SU-DHL-6 (cell line): ENCODE measurements around the gene APLNR.

Experiments
- H2AFZ ChIP-seq: fragments of 200-600 bp; sonication (generic); 2 replicates; pipeline ENCODE4 v1.6.1; 2014; ENCODE audit warnings: low read depth, mild to moderate bottlenecking, moderate library complexity, mixed read lengths, antibody characterized with exemption, low read length; ENCODE audit not compliant: severe bottlenecking
- H3F3A ChIP-seq: fragments of 200-600 bp; shearing (Covaris generic); 2 replicates; pipeline ENCODE4 v1.6.0; 2016; ENCODE audit warnings: antibody characterized with exemption, mild to moderate bottlenecking; ENCODE audit not compliant: insufficient read depth
- H3K27ac ChIP-seq: fragments of 200-600 bp; sonication (generic); 2 replicates; pipeline ENCODE4 v1.5.1; 2016; ENCODE audit warnings: low read depth, mild to moderate bottlenecking, low read length, moderate library complexity, mixed read lengths
- H3K27me3 ChIP-seq: fragments of 200-600 bp; sonication (generic), shearing (Covaris generic); 2 replicates; pipeline ENCODE4 v1.6.0; 2014; ENCODE audit warnings: mild to moderate bottlenecking, low read length
- H3K36me3 ChIP-seq: fragments of 200-600 bp; sonication (generic); 2 replicates; pipeline ENCODE4 v1.6.1; 2014; ENCODE audit warnings: mild to moderate bottlenecking, low read length, mixed read lengths
- H3K4me2 ChIP-seq: fragments of 300-600, 200-600 bp; shearing (Covaris generic), sonication (generic); 2 replicates; pipeline ENCODE4 v1.6.0; 2014; ENCODE audit warnings: low read length, low read depth, mild to moderate bottlenecking; ENCODE audit not compliant: poor library complexity, severe bottlenecking
- H3K4me3 ChIP-seq: fragments of 200-600 bp; sonication (generic); 2 replicates; pipeline ENCODE4 v1.5.1; 2014; ENCODE audit warnings: antibody characterized with exemption, low read length, mild to moderate bottlenecking, mixed read lengths; ENCODE audit not compliant: insufficient read depth, poor library complexity, severe bottlenecking
- H3K79me2 ChIP-seq: fragments of 200-600 bp; sonication (generic); 2 replicates; pipeline ENCODE4 v1.6.1; 2014; ENCODE audit warnings: mild to moderate bottlenecking, low read length, moderate library complexity; ENCODE audit not compliant: insufficient read depth
- H3K9ac ChIP-seq: fragments of 200-600 bp; sonication (generic); 2 replicates; pipeline ENCODE4 v1.7.0; 2014; ENCODE audit warnings: mild to moderate bottlenecking, low read length
- H3K9me2 ChIP-seq: fragments of 200-600 bp; sonication (generic); replicated peaks from 2 replicates; pipeline ENCODE4 v1.6.1; 2014; ENCODE audit warnings: low read length; ENCODE audit not compliant: insufficient read depth
- H3K9me3 ChIP-seq: fragments of 200-600 bp; sonication (generic); 2 replicates; pipeline ENCODE4 v1.6.1; 2014; ENCODE audit warnings: low read length, mixed read lengths; ENCODE audit not compliant: insufficient read depth
- H4K20me1 ChIP-seq: fragments of 200-600 bp; sonication (generic); 2 replicates; pipeline ENCODE4 v1.6.1; 2014; ENCODE audit warnings: low read depth, mild to moderate bottlenecking, antibody characterized with exemption, low read length, moderate library complexity, mixed read lengths
- CTCF ChIP-seq: fragments of 200-600 bp; sonication (generic); IDR thresholded peaks from one replicate; pipeline ENCODE4 v1.5.1; 2017; ENCODE audit warnings: antibody characterized with exemption, mild to moderate bottlenecking, low read length, moderate library complexity; ENCODE audit not compliant: insufficient read depth, poor library complexity, severe bottlenecking
- EZH2phosphoT487 ChIP-seq: fragments of 200-600 bp; sonication (generic), shearing (Covaris generic); conservative IDR thresholded peaks from 2 replicates; pipeline ENCODE4 v1.6.1; 2018; ENCODE audit warnings: mild to moderate bottlenecking, antibody characterized with exemption, low read length, moderate library complexity, mixed read lengths

Gene APLNR

GRCh38 chr11:57199330-57199729 is 37.7 kb downstream of the APLNR start:
- no peak overlapping the region for H3K9ac ChIP-seq
- H3K36me3 ChIP-seq, result no peaks in the 10 kb centered on the region
- no peaks in the 10 kb centered on the region for H3K79me2 ChIP-seq
- H3K9me3 ChIP-seq, result no peaks in the 10 kb centered on the region
- no peak overlapping the region for H3K4me3 ChIP-seq
- no peak overlapping the region for H3K27ac ChIP-seq
- H2AFZ ChIP-seq, result no peak overlapping the region
- no peaks in the 10 kb centered on the region for H3K9me2 ChIP-seq
- H4K20me1 ChIP-seq, result no peaks in the 10 kb centered on the region
- no peaks in the 10 kb centered on the region for H3K27me3 ChIP-seq
- H3K4me2 ChIP-seq, result no peak overlapping the region
- no peaks in the 10 kb centered on the region for H3F3A ChIP-seq
- no peak for TF ChIP-seq CTCF
- TF ChIP-seq EZH2phosphoT487, result no peak

GRCh38 chr11:57197762-57198161 is 39.3 kb downstream of the APLNR start:
- no peak overlapping the region for H2AFZ ChIP-seq
- no peaks in the 10 kb centered on the region for H3F3A ChIP-seq
- no peaks in the 10 kb centered on the region for H4K20me1 ChIP-seq
- H3K36me3 ChIP-seq, result no peaks in the 10 kb centered on the region
- H3K4me3 ChIP-seq, result no peak overlapping the region
- H3K79me2 ChIP-seq, result no peaks in the 10 kb centered on the region
- no peak overlapping the region for H3K9ac ChIP-seq
- no peaks in the 10 kb centered on the region for H3K9me2 ChIP-seq
- TF ChIP-seq CTCF (no peak), EZH2phosphoT487 (no peak)
- H3K9me3 ChIP-seq, result no peaks in the 10 kb centered on the region
- no peaks in the 10 kb centered on the region for H3K27me3 ChIP-seq
- no peak overlapping the region for H3K27ac ChIP-seq
- H3K4me2 ChIP-seq, result no peak overlapping the region

GRCh38 chr11:57196596-57196995 is 40.5 kb downstream of the APLNR start:
- Histone ChIP-seq H2AFZ (no peak overlapping the region), H4K20me1 (no peaks in the 10 kb centered on the region), H3K4me2 (no peak overlapping the region), H3K9me2 (no peaks in the 10 kb centered on the region), H3K79me2 (no peaks in the 10 kb centered on the region), H3K27ac (no peak overlapping the region), H3K9me3 (no peaks in the 10 kb centered on the region), H3K36me3 (no peaks in the 10 kb centered on the region), H3K27me3 (no peaks in the 10 kb centered on the region), H3K9ac (no peak overlapping the region), H3F3A (no peaks in the 10 kb centered on the region), H3K4me3 (no peak overlapping the region)
- no peak for TF ChIP-seq EZH2phosphoT487
- no peak for TF ChIP-seq CTCF
